ENCODE data around the gene FHIT. TPM values are rescaled to one million over a fixed set of nuclear protein-coding genes. Genes with fewer than 3 reads are reported as not detected.

FHIT gene
- total RNA-seq, 2 donors from 2014 or later, result 6.8 to 12.3 TPM

- no peak for TF ChIP-seq CTCF (conservative IDR thresholded peaks at IDR 0.05)
- H3K27ac ChIP-seq (ENCODE audit: low read depth, low read length), result no peak overlapping the region
- Mint-ChIP-seq H3K4me1 (peaks cover 4% of the 10 kb centered on the region), H3K27ac (no peak overlapping the region), H3K9me3 (peaks cover under 1% of the 10 kb centered on the region), H3K4me3 (no peak overlapping the region), H3K36me3 (ENCODE audit: low read depth) (no peaks in the 10 kb centered on the region), H3K27me3 (ENCODE audit: insufficient read depth) (no peaks in the 10 kb centered on the region)
- H3K27me3 ChIP-seq (ENCODE audit: control insufficient read depth, insufficient read depth, low read length, poor library complexity, severe bottlenecking), result no peaks in the 10 kb centered on the region
- no peak overlapping the region for H3K9ac ChIP-seq (ENCODE audit: extremely low read depth, low read length, poor library complexity, severe bottlenecking)
- no peaks in the 10 kb centered on the region for H3K9me3 ChIP-seq (ENCODE audit: control insufficient read depth, low read length)
- 87% methylated on average over 3 of the region's 3 CpGs; no CpG with 5 or more reads in 1 of the 2 experiments for WGBS, 2 experiments (ENCODE audit: insufficient coverage in 1 of 2, insufficient read length in 1 of 2)
- no peak for DNase-seq
- H3K36me3 ChIP-seq (ENCODE audit: control insufficient read depth, insufficient read depth, low read length), result no peaks in the 10 kb centered on the region
- H3K4me1 ChIP-seq (ENCODE audit: control insufficient read depth, insufficient read depth, low read length), result no peaks in the 10 kb centered on the region
- no peak overlapping the region for H3K4me3 ChIP-seq (ENCODE audit: low read length)
These were observed 65.2 kb downstream of the FHIT start for GRCh38 chr3:61186030-61186429.

- DNase-seq, result no peak
- WGBS, 2 experiments (ENCODE audit: insufficient coverage in 1 of 2, insufficient read length in 1 of 2), result 90 to 100% methylated on average over 2 to 4 of the region's 4 CpGs
- H3K9ac ChIP-seq (ENCODE audit: extremely low read depth, low read length, poor library complexity, severe bottlenecking), result no peak overlapping the region
- no peaks in the 10 kb centered on the region for H3K27me3 Mint-ChIP-seq (ENCODE audit: insufficient read depth)
- no peaks in the 10 kb centered on the region for H3K36me3 ChIP-seq (ENCODE audit: control insufficient read depth, insufficient read depth, low read length)
- H3K9me3 Mint-ChIP-seq, result no peaks in the 10 kb centered on the region
- no peaks in the 10 kb centered on the region for H3K4me1 ChIP-seq (ENCODE audit: control insufficient read depth, insufficient read depth, low read length)
- no peak for TF ChIP-seq CTCF (conservative IDR thresholded peaks at IDR 0.05)
- H3K27ac ChIP-seq (ENCODE audit: low read depth, low read length), result no peak overlapping the region
- no peak overlapping the region for H3K4me3 ChIP-seq (ENCODE audit: low read length)
- no peaks in the 10 kb centered on the region for H3K36me3 Mint-ChIP-seq (ENCODE audit: low read depth)
- H3K4me3 Mint-ChIP-seq, result no peak overlapping the region
- no peaks in the 10 kb centered on the region for H3K27me3 ChIP-seq (ENCODE audit: control insufficient read depth, insufficient read depth, low read length, poor library complexity, severe bottlenecking)
- peaks cover 10% of the 10 kb centered on the region for H3K4me1 Mint-ChIP-seq
- no peak overlapping the region for H3K27ac Mint-ChIP-seq
- H3K9me3 ChIP-seq (ENCODE audit: control insufficient read depth, low read length), result no peaks in the 10 kb centered on the region
These were observed 66.3 kb downstream of the FHIT start for GRCh38 chr3:61184956-61185355.

- no peaks in the 10 kb centered on the region for H3K27me3 ChIP-seq (ENCODE audit: control insufficient read depth, insufficient read depth, low read length, poor library complexity, severe bottlenecking)
- no peaks in the 10 kb centered on the region for H3K36me3 ChIP-seq (ENCODE audit: control insufficient read depth, insufficient read depth, low read length)
- Mint-ChIP-seq H3K27me3 (ENCODE audit: insufficient read depth) (no peaks in the 10 kb centered on the region), H3K27ac (no peak overlapping the region), H3K36me3 (ENCODE audit: low read depth) (no peaks in the 10 kb centered on the region), H3K9me3 (no peaks in the 10 kb centered on the region), H3K4me3 (no peak overlapping the region), H3K4me1 (peaks cover 12% of the 10 kb centered on the region)
- H3K27ac ChIP-seq (ENCODE audit: low read depth, low read length), result no peak overlapping the region
- no peaks in the 10 kb centered on the region for H3K9me3 ChIP-seq (ENCODE audit: control insufficient read depth, low read length)
- no peak for TF ChIP-seq CTCF (conservative IDR thresholded peaks at IDR 0.05)
- no peak for DNase-seq
- H3K9ac ChIP-seq (ENCODE audit: extremely low read depth, low read length, poor library complexity, severe bottlenecking), result no peak overlapping the region
- no peaks in the 10 kb centered on the region for H3K4me1 ChIP-seq (ENCODE audit: control insufficient read depth, insufficient read depth, low read length)
- no peak overlapping the region for H3K4me3 ChIP-seq (ENCODE audit: low read length)
These were observed 68.6 kb downstream of the FHIT start for GRCh38 chr3:61182662-61183061.
